Subcutaneous adipose tissue (tissue), 4 donors: ENCODE results near the gene AIF1L. TPM values are rescaled to one million over a fixed set of nuclear protein-coding genes. Genes with fewer than 3 reads are reported as not detected.

ENCODE experiments used
- CTCF ChIP-seq: fragments of 450-650 bp; IDR thresholded peaks from one replicate; pipeline ENCODE4 v1.5.1; 2016; ENCODE audit warnings: low read depth, mild to moderate bottlenecking, control low read depth, antibody characterized with exemption, moderate library complexity
- total RNA-seq, 4 donors: library from RNA; depleted of rRNA; stranded (reverse); fragments of >200 nt; gene quantifications; one replicate each; pipeline ENCODE4 v1.1.0, GENCODE V29; 2016

AIF1L gene
- total RNA-seq, 4 donors from 2014 or later = 8.2 to 55.4 (median 19.4) TPM

GRCh38 chr9:131103535-131103934 lies 7.2 kb downstream of the AIF1L start:
- TF ChIP-seq CTCF = no peak

GRCh38 chr9:131104016-131104740 lies 7.8 kb downstream of the AIF1L start:
- no peak for TF ChIP-seq CTCF

- no peak for TF ChIP-seq CTCF
These were observed 9.6 kb downstream of the AIF1L start for GRCh38 chr9:131105952-131106351.

GRCh38 chr9:131107760-131108159 lies 11.4 kb downstream of the AIF1L start:
- no peak for TF ChIP-seq CTCF

GRCh38 chr9:131111186-131111853 lies 15.0 kb downstream of the AIF1L start:
- no peak for TF ChIP-seq CTCF

- TF ChIP-seq CTCF = no peak
These were observed 15.6 kb downstream of the AIF1L start for GRCh38 chr9:131111854-131112311.

- no peak for TF ChIP-seq CTCF
These were observed 16.2 kb downstream of the AIF1L start for GRCh38 chr9:131112374-131113154.
